ENCODE results near the gene CERK. TPM values are rescaled to one million over a fixed set of nuclear protein-coding genes. Genes with fewer than 3 reads are reported as not detected.

The CERK gene
- total and polyA plus RNA-seq, 2 of the 13 experiments (the other 11 are each of a cell fraction or from before 2014, with no cell fraction given): 40.3 to 41.9 TPM

DNA sequence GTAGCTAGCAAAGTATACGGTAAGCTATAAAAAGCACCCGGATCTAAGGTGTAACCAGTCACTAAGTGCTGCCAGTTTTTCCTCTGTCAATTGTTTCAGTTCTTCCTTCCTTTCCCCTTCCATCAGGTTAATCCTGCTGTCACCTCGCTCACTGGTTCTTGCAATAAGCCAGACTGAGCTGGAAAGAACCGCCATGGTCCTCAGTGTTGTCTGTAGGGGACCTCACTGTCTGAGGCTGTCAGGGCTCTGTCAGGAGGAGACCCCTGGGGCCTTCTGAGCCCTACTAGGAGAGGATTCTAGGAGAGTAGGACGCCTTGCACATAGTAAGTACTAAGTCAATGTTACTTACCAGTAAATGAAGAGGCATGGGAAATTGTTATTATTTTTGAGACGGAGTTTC, 23.0 kb upstream of the CERK start (continued):
- TF ChIP-seq UBTF (CRISPR knock-in tag; IDR thresholded peaks at IDR 0.05) (no peak), RBAK (CRISPR knock-in tag; IDR thresholded peaks at IDR 0.05) (no peak), ZBTB42 (CRISPR knock-in tag; IDR thresholded peaks at IDR 0.05) (no peak), ZSCAN25 (CRISPR knock-in tag; IDR thresholded peaks at IDR 0.05) (no peak), HMG20A (CRISPR knock-in tag; IDR thresholded peaks at IDR 0.05; ENCODE audit: borderline replicate concordance) (no peak), CHCHD3 (CRISPR knock-in tag; IDR thresholded peaks at IDR 0.05) (no peak), ZNF136 (CRISPR knock-in tag; IDR thresholded peaks at IDR 0.05; ENCODE audit: low read depth) (no peak)
- TF ChIP-seq, protein P1, sequence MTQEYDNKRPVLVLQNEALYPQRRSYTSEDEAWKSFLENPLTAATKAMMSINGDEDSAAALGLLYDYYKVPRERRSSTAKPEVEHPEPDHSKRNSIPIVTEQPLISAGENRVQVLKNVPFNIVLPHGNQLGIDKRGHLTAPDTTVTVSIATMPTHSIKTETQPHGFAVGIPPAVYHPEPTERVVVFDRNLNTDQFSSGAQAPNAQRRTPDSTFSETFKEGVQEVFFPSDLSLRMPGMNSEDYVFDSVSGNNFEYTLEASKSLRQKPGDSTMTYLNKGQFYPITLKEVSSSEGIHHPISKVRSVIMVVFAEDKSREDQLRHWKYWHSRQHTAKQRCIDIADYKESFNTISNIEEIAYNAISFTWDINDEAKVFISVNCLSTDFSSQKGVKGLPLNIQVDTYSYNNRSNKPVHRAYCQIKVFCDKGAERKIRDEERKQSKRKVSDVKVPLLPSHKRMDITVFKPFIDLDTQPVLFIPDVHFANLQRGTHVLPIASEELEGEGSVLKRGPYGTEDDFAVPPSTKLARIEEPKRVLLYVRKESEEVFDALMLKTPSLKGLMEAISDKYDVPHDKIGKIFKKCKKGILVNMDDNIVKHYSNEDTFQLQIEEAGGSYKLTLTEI (CRISPR knock-in tag; conservative IDR thresholded peaks at IDR 0.05): no peak

GRCh38 chr22:46758867-46759290, 20.8 kb upstream of the CERK start:
- Histone ChIP-seq H3K36me3 (replicated peaks in 1 of 2; ENCODE audit: control insufficient read depth in 1 of 2, insufficient read depth in 2 of 2, low read length in 2 of 2) (peaks cover 0 to 1% of the 10 kb centered on the region in 2 experiments; a peak in 1 of 5 replicates), H2AFZ (ENCODE audit: low read length) (peak overlapping the region; percentile 13), H3K9me3 (ENCODE audit: low read length) (peaks cover 8% of the 10 kb centered on the region), H3K9ac (ENCODE audit: insufficient read depth, low read depth, low read length) (peak overlapping the region; percentile 63), H3K27ac (ENCODE audit: extremely low read length, insufficient read depth, low read length) (peak overlapping the region; percentile 88), H4K20me1 (ENCODE audit: insufficient read depth, low read length) (no peaks in the 10 kb centered on the region), H3K4me2 (ENCODE audit: low read depth, low read length) (peak overlapping the region; percentile 86), H3K4me1 (ENCODE audit: insufficient read depth, low read length) (peaks cover 53% of the 10 kb centered on the region), H3K27me3 (ENCODE audit: control insufficient read depth in 1 of 2, insufficient read depth in 2 of 2, low read length in 2 of 2) (no peaks in the 10 kb centered on the region; a peak in 1 of 5 replicates), H3K4me3 (replicated peaks in 1 of 3; ENCODE audit: insufficient read depth in 1 of 3, low read depth in 2 of 3, low read length in 3 of 3) (peak overlapping the region in 2 of 3 experiments; percentile 26 to 59; a peak in 5 of 6 replicates), H3K79me2 (ENCODE audit: insufficient read depth, low read length) (peaks cover 28% of the 10 kb centered on the region)
- CTCF ChIA-PET (ENCODE audit: low intra/inter-chr PET ratio, low total read pairs): interaction anchor here (1.3 to 1.5 kb wide), 3 partner anchors 20 to 45 kb away, joined by 4 to 5 read pairs (median 5); no protein-coding TSS in a partner anchor
- FAIRE-seq (peak; percentile 81), ATAC-seq (peak; percentile 37), DNase-seq (ENCODE audit: low spot score) (peak; percentile 91)
- in situ Hi-C loops (cut with HindIII; ENCODE audit: extremely low pct_ligation_motif_present, low pct_unique_long_range_greater_than_20kb) (no loop called here), intact Hi-C loops (cut with micrococcal nuclease; ENCODE audit: unreplicated experiment) (loop anchor here (1.0 to 2.0 kb wide), 3 partner anchors 15 to 40 kb away; no protein-coding TSS in a partner anchor)
- BruUV-seq (replicated peaks): no TSS peak
- WGBS (ENCODE audit: low lambda C conversion rate): 9% methylated on average over 4 of the region's 6 CpGs
- POLR2A ChIA-PET: interaction anchor here (0.7 to 3.2 kb wide), 14 partner anchors 8 to 177 kb away, joined by 3 to 35 read pairs (median 4); partner anchors contain the start of gene CERK
- no peak for TF ChIP-seq HOMEZ (CRISPR knock-in tag; IDR thresholded peaks at IDR 0.05; ENCODE audit: low read depth)
- TF ChIP-seq SSRP1 (CRISPR knock-in tag; IDR thresholded peaks at IDR 0.05): no peak
- no peak for TF ChIP-seq ZNF230 (CRISPR knock-in tag; IDR thresholded peaks at IDR 0.05)
- no peak for TF ChIP-seq ZNF33B (CRISPR knock-in tag; IDR thresholded peaks at IDR 0.05)
- TF ChIP-seq ZNF101 (CRISPR knock-in tag; IDR thresholded peaks at IDR 0.05; ENCODE audit: borderline replicate concordance, low read depth): no peak
- no peak for TF ChIP-seq TEAD2 (CRISPR knock-in tag; IDR thresholded peaks at IDR 0.05)
- TF ChIP-seq KAT7 (CRISPR knock-in tag; IDR thresholded peaks at IDR 0.05; ENCODE audit: borderline replicate concordance): no peak
- no peak for TF ChIP-seq SRSF1 (optimal IDR thresholded peaks at IDR 0.05; ENCODE audit: low read depth, low read length)
- no peak; the same call in 1 of the 2 replicates for TF ChIP-seq ZNF629 (CRISPR knock-in tag; conservative IDR thresholded peaks at IDR 0.05)

All from HepG2 (cell line).